Measurements from ENCODE around the gene SLC6A12.
"Not testable (repeated sequence)": the region's sequence is repeated elsewhere in the genome, so short reads cannot be mapped to it uniquely, and the experiment has no call there.

SLC6A12 gene

GRCh38 chr12:195951-196350 lies 18.0 kb downstream of the SLC6A12 start:
- no peak for DNase-seq

GRCh38 chr12:195156-195555 lies 18.8 kb downstream of the SLC6A12 start:
- DNase-seq: no peak

GRCh38 chr12:194276-194675 lies 19.7 kb downstream of the SLC6A12 start:
- no peak for DNase-seq

GRCh38 chr12:193261-193660 lies 20.7 kb downstream of the SLC6A12 start:
- DNase-seq: no peak

GRCh38 chr12:191541-191940 lies 22.4 kb downstream of the SLC6A12 start:
- DNase-seq: no peak

- DNase-seq: no peak
These were observed 23.1 kb downstream of the SLC6A12 start for GRCh38 chr12:190881-191280.

GRCh38 chr12:189622-189962 lies 24.4 kb downstream of the SLC6A12 start:
- DNase-seq: no peak

- DNase-seq: peak; percentile 85
These were observed 24.9 kb downstream of the SLC6A12 start for GRCh38 chr12:188910-189621.

GRCh38 chr12:187986-188909 lies 25.7 kb downstream of the SLC6A12 start:
- not testable (repeated sequence) for DNase-seq

GRCh38 chr12:186006-186625 lies 27.8 kb downstream of the SLC6A12 start:
- no peak for DNase-seq

GRCh38 chr12:185576-185955 lies 28.4 kb downstream of the SLC6A12 start:
- no peak for DNase-seq

- no peak for DNase-seq
These were observed 29.0 kb downstream of the SLC6A12 start for GRCh38 chr12:184811-185575.

- no peak for DNase-seq
These were observed 31.5 kb downstream of the SLC6A12 start for GRCh38 chr12:182381-182892.

- DNase-seq: no peak
These were observed 32.0 kb downstream of the SLC6A12 start for GRCh38 chr12:181921-182320.

GRCh38 chr12:180445-180844 lies 33.5 kb downstream of the SLC6A12 start:
- no peak for DNase-seq

- no peak for DNase-seq
These were observed 34.1 kb downstream of the SLC6A12 start for GRCh38 chr12:179885-180284.

GRCh38 chr12:179131-179884 lies 34.6 kb downstream of the SLC6A12 start:
- DNase-seq: no peak

- no peak for DNase-seq
These were observed 35.2 kb downstream of the SLC6A12 start for GRCh38 chr12:178829-179109.

- DNase-seq: no peak
These were observed 35.8 kb downstream of the SLC6A12 start for GRCh38 chr12:177980-178828.

GRCh38 chr12:177336-177979 lies 36.5 kb downstream of the SLC6A12 start:
- no peak for DNase-seq

Data from activated CD8-positive, alpha-beta memory T cell treated with anti-CD3 and anti-CD28 coated beads, Interleukin-2, amount 50 U/mL, for 48 hours (primary cell).